GM21737 (cell line): ENCODE results near the gene CCDC144A.
"Not testable (repeated sequence)": the region's sequence is repeated elsewhere in the genome, so short reads cannot be mapped to it uniquely, and the experiment has no call there.

Source experiments
- ATAC-seq: cut with Tn5 transposase; IDR thresholded peaks from one replicate; pipeline ENCODE4 v1.9.1; 2021; ENCODE audit warnings: mild to moderate bottlenecking, moderate library complexity; ENCODE audit not compliant: unreplicated experiment

The CCDC144A gene

GRCh38 chr17:16750515-16750914 lies 60.5 kb downstream of the CCDC144A start:
- not testable (repeated sequence) for ATAC-seq

GRCh38 chr17:16751224-16751923 lies 61.3 kb downstream of the CCDC144A start:
- ATAC-seq, result not testable (repeated sequence)

DNA sequence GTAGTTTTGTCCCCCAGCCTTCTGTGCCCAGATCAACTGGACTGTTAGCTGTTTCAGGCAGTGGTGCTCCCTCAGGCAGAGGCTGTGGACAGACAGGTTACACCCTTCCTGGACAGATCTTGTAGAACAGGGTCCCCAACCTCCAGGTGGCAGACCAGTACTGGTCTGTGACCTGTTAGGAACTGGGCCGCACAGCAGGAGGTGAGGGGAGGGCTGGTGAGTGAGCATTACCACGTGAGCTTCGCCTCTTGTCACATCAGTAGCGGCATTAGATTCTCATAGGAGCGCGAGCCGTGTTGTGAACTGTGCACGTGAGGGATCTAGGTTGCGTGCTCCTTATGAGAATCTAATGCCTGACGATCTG lies 61.9 kb downstream of the CCDC144A start:
- not testable (repeated sequence) for ATAC-seq

DNA sequence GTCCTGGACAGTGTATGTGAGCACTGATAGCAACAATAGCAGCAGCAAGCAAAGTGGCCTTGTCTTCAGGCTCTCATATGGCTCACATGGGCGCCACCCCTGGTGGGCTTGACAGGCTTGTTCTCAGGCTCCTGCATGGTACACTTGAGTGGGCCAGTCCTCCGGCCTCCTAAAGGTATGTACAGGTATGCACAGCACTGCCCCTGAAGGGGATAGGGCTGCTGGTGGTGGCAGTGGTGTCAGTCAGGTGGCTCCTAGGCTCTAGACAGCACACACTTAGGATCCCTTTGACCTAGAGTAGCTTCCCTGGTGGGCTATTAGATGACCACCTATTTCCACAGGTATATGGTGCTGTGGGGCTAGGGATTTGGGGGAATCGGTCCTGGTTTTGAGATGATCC lies 67.5 kb downstream of the CCDC144A start:
- ATAC-seq, result not testable (repeated sequence)

- ATAC-seq, result not testable (repeated sequence)
These were observed 68.1 kb downstream of the CCDC144A start for GRCh38 chr17:16758177-16758576.

DNA sequence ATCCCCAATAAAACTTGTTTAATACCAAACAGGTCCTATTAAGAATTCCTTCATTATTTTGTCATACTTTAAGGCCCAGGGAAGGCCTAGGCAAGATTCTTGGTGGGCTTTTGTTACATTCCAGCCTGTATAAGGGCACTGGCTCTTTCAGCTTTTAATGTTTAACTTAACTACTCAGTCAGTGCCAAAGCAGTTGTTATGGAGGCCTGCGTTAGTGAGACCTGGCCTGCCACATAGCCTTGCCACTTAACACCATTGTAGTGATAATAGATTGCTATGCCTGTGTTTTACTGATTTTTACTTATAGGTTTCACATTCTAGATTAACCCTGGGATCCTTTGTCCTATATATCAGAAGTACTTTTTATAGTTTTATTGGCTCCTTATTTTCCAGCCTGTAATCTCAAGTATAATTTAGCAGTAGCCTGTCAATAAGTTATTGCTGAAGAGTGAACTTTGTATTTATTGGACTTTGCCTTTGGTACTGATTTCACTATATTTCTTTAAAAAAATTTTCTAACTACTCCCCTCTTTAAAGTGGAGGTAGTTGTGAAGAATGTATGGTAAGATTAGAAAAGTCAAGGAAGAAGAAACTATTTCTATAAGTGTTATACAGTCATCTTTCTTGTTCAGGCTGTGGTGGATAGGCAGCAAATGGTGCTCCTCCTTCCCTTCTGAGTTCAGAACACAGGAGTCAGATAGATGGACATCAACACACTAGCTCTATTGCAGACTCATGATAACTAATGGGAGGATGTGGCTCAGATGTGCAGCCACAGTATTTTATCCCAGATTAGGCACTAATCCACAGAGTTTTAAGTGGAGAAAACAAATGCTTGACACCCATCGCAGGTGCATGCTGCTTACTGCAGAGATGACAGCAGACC lies 78.5 kb downstream of the CCDC144A start:
- not testable (repeated sequence) for ATAC-seq

DNA sequence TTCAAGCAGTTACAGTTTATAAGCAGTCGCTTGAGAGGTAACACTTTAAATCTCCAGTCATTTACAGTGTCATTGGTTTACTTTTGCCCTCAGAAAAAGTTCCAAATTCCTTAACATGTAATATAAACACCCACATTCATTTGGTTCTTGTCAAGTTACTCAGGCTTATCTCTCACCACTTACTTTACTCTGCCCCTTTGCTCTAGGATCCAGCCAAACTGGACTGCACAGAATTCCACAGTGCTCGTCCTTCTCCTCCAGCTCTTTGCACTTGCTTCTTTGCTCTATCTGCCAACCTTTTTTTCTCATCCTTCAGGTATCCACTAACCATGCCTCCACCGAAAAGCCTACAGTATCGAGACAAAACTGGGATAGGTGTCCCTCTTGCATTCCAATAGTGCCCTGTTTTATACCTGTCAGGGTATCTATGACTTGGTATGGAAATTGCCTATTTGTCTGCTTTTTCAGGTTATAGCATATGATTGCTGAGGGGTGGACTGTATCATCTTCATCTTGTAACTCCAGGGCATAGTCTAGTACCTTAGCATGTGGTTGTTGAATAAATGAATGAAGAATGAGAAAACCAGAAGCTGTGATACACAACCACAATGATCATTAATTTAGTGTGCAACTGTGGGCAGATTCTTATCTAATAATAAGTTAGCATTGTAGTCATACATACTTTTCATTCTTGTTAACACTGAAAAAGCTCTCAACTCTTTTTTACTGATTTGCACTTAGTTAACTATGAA lies 82.5 kb downstream of the CCDC144A start:
- not testable (repeated sequence) for ATAC-seq

- not testable (repeated sequence) for ATAC-seq
These were observed 83.1 kb downstream of the CCDC144A start for GRCh38 chr17:16773146-16773522.

- ATAC-seq, result not testable (repeated sequence)
These were observed 97.8 kb downstream of the CCDC144A start for GRCh38 chr17:16787851-16788250.

DNA sequence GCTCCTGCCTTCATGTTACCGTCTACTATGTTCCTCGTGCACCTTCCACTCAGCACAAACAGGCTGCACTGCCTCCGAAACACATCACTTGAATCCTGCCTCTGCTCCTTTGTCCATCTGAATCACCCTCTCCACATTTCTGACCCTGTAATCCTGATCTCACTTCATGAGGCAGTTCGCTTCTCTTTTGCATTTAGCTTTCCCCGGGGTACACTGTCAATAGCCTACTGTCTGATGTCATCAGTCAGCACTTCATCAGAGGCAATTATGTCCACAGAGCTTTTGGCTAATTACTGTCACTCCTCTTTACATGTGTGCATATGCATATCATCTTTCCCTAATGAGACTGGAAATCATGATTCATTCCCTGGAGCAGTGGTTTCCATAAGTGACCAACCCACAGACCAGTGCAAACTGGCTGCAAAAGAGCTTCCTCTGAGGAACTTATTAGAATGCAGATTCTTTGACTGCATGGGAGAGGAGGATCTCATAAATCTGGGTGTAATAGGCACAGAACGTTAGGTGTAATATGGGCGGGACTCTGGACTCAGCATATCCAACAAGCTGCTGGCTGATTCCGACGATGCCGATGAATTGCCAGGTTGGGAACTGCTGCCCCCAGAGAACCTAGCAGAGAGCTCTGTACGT lies 99.0 kb downstream of the CCDC144A start:
- ATAC-seq, result not testable (repeated sequence)

- not testable (repeated sequence) for ATAC-seq
These were observed 99.6 kb downstream of the CCDC144A start for GRCh38 chr17:16789622-16790021.

GRCh38 chr17:16790313-16790871 lies 100.4 kb downstream of the CCDC144A start:
- ATAC-seq, result not testable (repeated sequence)

- not testable (repeated sequence) for ATAC-seq
These were observed 104.2 kb downstream of the CCDC144A start for GRCh38 chr17:16794215-16794614.

- not testable (repeated sequence) for ATAC-seq
These were observed 105.9 kb downstream of the CCDC144A start for GRCh38 chr17:16795894-16796293.

- not testable (repeated sequence) for ATAC-seq
These were observed 114.8 kb downstream of the CCDC144A start for GRCh38 chr17:16804851-16805250.

DNA sequence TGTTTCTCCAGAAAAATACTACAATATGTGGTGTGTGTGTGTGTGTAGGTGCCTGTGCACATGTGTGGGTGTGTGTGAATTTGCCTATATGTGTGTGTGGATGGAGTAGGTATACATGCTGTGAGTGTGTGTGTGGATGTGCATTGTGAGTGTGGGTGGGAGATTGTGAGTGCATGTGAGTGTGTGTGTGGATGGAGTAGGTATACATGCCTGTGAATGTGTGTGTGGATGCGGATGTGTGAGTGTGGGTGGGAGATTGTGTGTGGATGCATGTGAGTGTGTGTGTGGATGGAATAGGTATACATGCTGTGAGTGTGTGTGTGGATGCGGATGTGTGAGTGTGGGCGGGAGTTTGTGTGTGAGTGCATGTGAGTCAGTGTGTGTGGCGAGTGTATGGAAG lies 116.6 kb downstream of the CCDC144A start:
- not testable (repeated sequence) for ATAC-seq

DNA sequence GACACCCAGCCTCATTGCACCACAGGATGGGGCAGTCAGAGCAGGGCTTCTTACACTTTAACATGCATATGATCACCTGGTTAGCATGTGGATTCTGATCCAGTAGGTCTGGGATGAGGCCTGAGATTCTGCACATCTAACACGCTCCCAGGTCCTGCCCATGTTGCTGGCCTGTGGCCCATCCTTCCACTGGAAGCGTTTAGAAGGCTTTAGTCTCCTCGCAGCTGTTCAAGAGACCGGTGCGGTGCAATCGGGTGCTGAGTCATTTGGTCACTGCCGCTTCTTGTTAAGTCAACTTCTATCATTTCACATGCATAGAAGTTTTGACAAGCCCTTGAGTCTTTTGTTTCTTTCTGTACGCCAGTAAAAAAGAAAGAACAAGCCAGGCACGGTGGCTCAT lies 117.6 kb downstream of the CCDC144A start:
- not testable (repeated sequence) for ATAC-seq

- ATAC-seq, result not testable (repeated sequence)
These were observed 120.2 kb downstream of the CCDC144A start for GRCh38 chr17:16810236-16810635.

DNA sequence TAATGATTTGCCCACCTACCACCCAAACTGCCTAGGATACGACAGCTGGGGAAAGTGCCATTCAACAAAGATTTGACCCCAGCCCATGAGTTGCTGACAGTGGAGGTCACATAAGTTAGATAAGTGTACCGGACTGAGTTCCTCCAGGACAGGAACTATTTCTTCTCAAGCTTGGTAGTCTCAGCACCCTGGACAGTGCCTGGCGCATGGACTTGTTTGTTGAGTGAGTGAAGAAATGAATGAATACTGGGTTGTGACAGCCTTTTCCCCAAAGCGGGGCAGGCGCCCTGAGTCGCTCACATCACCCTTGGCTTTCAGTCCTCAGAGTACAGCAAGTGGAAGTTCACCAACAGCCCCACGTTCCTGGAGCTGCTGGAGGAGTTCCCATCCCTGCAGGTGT lies 122.1 kb downstream of the CCDC144A start:
- ATAC-seq, result not testable (repeated sequence)

DNA sequence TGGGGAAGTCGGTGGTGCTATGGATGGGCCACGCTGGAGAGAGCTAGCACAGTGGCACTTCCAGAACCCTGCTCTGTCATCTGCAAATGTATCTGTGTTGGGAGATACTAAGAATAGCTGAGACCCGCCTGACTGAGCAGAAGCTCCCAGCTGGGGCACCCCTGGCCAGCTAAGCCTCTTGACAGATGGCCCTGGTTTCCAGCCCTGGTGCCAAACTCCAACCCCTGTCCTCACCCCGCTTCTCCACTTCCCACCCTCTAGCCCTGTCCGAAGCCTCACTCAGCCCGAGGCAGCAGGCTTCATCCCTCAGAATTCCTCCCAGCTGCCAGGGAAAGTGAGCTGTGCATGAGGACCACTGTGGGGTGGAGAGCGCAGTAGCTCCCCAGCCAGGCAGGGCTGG lies 124.4 kb downstream of the CCDC144A start:
- no peak for ATAC-seq
